RPMI8226 (cell line): ENCODE results near the gene DDX20.
A peak's percentile ranks its signal among the peaks of the same experiment; 100 is the strongest.
"Not testable (repeated sequence)": the region's sequence is repeated elsewhere in the genome, so short reads cannot be mapped to it uniquely, and the experiment has no call there.

Experiments used
- DNase-seq: peaks from one replicate; pipeline ENCODE4 v3.0.0-alpha.2; 2015

The DDX20 gene

DNA sequence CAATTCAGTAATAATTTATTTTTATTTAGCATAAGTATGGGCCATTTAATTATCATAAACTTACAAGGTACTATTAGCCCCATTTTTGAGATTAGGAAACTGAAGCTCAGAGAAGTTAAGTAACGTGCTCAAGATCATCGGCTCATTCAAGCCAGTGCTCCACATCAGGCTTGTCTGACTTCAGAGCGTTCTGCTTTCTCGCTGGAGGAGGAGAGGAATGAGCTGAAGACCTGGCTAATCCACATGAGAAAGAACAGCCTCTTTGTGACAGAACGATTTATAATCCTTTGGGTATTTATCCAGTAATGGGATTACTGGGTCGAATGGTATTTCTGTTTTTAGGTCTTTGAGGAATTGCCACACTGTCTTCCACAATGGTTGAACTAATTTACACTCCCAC, 39.7 kb downstream of the DDX20 start:
- DNase-seq, result no peak

DNA sequence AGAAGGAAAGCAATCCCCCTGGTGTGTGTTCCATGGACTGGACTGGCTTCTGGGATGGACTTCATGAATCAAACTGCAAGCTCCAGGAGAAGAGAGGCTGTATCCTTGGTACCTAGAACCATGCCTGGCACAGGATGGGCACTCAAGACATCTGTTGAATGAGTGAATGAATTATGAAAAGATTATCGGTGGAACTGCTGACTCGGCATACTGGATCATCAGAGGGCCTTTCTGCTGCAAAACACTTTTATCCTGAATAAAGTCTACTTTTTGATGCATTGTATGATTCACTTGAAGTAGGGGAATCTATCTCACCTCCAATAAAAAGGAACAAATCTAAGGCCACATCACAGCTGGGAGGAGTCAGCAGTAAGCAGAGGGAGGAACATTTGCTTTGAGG, 42.9 kb downstream of the DDX20 start:
- DNase-seq, result no peak

DNA sequence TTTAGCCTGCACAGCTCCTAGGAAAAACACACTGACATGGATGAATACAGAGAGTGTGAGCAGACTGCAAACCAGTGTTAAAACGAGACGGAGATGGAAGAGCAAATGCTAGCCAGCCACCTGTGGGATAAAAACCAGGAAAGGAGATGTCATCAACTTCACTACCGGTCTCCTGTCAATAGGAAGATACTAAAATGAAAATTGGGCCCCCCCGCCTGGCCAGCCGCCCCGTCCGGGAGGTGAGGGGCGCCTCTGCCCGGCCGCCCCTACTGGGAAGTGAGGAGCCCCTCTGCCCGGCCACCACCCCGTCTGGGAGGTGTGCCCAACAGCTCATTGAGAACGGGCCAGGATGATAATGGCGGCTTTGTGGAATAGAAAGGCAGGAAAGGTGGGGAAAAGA, 44.0 kb downstream of the DDX20 start:
- not testable (repeated sequence) for DNase-seq

DNA sequence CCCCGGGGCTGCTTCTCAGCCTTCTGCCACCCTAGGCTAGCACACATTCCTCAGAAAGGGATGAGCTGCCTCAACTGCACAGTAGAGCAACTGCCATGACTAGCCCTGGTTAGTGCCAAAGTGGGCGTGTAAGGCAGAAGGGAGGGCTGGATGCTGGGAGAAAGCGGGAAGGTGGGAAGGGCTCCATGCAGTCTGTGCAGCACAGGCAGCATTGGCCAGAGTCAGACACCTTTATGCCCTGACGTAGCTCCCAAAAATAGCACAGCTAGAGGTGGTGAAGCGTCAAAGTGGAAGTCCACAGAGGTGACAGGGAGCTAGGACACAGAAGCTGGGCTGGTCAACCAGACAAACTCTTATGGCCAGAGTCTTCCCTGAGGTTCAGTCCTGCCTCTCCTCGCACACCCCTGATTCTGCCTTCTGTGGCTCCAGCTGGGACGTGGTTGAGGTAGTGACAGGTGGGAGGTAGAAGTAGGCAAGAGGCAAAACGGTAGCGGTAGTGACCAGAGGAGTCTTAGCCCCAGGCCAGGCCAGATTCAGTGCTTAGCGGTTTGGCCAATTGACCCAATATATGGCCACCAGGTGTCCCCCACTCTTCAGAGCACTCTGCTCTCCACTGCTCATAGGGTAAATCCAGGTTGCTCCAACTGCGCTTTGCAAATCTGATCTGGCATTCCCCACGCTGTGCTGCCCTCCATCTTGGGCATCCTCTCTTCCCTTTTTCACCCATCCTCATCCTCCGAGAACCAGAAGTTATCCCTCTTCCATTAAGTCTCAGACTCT, 45.6 kb downstream of the DDX20 start:
- no peak for DNase-seq

DNA sequence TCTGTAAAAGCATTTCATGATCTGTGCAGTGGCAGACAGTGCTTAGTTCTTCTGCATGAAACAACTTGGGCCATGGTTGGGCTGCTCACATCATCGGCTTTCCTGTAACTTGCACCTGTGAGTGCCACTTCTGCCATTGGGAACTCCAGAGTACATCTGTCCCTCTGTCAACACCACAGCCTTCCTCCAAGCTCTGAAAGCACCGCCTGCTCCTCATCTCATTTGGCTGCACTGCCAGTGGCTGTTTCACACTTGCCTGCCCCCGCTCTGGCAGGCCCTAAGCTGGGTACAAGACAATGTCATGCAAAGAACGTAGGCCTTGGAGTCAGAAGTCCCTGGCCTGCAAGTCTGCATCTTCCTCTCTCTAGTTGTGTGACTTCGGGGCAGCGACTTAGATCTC, 46.4 kb downstream of the DDX20 start:
- DNase-seq, result no peak

DNA sequence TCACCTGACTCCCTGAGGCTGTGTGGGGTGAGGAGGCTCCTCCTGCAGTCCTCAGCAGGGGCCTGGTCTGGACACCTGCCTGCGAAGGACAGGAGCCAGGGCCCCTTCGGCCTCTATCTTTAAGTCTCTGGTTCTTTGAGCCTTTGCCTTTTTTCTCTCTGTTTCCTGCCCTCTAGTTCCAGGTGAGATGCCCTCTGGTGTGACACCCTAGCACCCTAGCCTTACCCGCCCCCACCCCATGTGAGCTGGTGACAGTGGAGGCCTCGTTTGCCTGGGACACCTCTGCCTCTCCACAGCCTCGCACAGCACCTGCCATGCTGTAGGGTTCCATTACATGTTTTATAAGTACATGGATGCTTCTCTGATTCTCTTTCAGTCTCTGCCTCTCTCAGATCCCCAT, 47.3 kb downstream of the DDX20 start:
- DNase-seq, result no peak

DNA sequence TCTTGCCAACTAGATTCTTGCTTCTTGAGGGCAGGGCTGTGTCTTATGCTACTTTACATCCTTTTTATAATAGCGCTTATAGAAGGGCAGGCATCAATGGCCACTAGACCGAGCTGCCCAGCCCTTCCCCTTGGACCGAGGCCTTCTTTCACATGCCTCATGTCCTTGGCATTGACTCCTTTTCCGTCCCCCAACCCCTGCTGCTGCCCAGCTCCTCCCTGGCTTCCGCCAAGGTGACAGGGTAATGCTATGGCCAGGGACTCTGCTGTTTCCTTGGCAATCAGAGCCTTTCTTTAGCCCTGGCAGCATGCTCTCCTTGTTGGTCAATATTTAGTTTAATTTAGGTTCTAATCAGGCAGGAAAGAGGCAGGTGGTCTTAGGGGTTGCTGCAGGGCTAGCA, 48.2 kb downstream of the DDX20 start:
- DNase-seq, result no peak

DNA sequence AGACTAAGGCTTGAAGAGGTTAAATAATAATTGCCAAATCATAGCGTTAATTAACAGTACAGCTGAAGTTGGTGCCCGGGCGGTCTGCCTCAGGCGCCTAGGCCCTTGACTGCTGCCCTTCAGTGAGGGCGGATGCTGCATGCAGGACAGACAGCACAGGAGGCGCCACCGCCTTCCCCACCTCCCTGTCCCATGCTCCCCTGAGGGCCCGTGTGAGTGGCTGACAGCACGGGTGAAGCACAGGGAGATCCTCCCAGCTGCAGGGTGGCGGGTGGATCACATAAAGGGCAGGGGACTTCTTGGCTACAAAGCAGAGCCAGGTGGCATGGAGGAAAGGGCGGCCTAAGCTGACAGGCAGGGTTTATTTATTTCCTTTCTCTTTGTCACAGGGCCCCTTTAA, 49.1 kb downstream of the DDX20 start:
- DNase-seq, result no peak

DNA sequence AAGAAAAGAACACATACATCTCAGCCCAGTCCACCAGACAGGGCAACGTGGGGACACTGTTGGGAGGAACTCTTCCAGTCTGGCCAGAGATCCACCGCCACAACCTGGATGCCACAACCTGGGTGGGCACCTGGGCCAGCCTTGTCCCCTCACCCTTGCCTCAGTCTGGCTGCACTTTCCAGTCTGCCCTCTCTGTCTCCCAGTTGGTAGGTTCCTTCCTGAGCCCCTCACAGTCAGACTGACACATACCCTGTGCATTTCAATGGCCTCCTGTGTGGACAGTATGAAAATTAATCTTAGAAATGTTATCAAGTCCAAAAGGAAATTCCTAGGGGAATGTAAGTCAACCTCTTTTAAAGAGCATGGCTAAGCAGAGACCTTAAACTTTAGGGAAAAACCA, 49.5 kb downstream of the DDX20 start:
- DNase-seq, result no peak

DNA sequence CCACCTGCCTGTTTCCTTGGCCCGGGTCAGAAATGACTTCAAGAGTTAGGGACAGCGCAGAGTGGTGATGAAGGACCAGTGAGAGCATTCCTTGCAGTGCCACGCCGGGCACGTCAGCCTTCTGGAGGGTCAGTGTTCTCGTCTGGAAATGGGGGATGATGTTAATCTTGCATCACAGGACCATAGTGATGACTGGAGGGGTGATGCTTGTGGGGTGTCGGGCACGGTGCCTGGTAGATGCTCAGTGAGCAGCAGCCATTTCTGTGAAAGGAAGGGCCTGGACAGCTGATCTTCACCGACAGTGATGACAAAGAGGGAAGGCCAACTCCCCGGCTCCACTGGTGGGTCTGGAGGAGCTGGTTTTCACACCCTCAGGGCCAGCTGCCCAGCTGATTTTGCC, 56.2 kb downstream of the DDX20 start:
- DNase-seq, result no peak

DNA sequence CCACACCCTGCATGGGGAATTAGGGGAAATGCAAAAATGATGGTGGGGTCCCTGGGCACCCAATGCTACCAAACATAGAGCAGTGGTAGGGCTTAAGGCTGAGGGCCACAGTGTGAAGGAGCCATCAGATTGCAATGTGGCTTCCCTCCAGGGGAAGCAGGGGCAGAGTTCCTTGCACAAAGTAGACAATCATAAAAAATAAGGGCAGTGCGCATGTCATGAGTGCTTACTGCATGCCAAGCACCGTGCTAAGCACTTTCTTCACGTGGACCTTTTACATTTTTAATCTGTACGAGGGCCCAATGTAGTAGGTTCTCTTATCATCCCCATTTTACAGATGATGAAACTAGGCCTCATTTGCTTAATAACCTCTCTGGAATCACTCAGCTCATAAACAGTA, 56.6 kb downstream of the DDX20 start:
- DNase-seq, result no peak

DNA sequence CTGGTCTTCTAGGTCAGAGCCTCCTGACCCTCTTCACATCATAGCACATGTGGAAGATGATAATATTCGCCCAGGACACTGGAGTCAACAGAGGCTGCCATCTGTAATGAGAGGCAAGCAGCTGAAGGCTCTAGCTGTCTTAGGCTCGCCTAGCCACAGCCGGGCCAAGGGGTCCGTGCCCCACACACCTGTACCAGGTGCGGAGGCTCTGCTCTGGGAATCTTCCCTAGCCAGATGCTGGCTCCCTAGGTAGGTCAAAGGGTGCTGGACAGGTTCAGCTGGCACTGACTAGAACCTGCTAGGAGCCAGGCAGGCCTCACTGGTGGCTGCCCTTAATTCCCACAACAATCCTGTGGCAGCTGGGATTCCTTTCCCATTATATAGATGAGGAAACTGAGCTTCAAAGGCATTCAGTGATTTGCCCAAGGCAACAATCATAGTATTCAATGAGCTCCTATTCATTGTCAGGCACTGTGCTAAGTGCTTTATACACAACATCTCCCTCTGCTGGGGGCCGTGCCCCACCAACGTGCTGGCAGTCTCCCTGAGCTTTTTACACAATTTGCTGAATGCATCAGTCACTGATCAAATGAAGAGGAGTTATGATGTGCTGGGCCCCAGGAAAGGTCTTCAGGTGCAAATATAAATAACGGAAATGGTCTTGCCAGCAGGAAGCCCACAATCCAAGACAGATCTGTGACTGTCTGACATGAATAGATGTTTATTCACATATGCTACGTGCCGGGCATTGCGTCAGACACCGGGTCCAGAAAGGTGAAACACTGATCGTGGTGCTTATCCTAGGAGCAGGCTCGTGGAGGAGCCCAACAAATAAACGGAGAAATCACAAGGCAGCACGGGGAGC, 58.0 kb downstream of the DDX20 start:
- DNase-seq, result peak; percentile 7

DNA sequence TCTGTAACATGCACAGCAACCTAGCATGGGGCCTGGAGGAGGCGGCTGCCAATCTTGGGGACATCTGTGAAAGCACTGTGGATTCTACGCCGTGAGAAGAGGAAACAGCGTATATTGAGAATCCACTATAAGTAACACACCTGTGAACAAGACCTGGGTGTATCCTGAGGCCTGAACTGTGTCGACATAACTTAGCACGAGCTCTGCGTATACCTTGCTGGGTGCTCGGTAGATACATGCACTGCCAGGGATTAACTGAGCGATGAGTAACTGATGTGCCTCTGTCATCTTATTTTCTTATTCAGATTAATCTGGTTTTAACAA, 58.6 kb downstream of the DDX20 start:
- DNase-seq, result no peak

DNA sequence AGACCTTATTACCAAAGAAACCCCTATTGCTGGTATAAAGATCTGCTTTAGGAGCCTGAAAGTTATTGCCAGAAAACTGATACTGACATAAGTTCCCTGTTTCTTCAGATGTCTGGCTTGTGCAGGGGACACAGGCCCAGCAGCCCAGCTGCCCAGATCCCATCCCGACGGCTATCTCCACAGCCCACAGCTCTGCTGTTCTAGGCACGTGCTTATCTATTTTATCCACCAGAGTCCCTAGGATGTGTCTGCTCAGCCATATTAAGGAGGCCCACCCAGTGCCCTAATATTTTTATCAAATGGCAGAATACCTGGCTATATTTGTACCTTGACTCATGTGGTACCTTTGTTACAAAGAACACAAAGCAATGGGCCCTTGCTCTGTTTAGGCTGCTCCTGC, 58.9 kb downstream of the DDX20 start:
- DNase-seq, result no peak
